Measurements from ENCODE around the gene GNL1.

GNL1 gene

GRCh38 chr6:30493643-30494250, 62.5 kb downstream of the GNL1 start:
- DNase-seq, result no peak

- no peak for DNase-seq
Observed at GRCh38 chr6:30491991-30492952, 64.0 kb downstream of the GNL1 start.

All from left hindlimb (tissue), 1 donor.